GM10248 (cell line): ENCODE measurements around the gene CHD9.
"Not testable (repeated sequence)": the region's sequence is repeated elsewhere in the genome, so short reads cannot be mapped to it uniquely, and the experiment has no call there.

ENCODE experiments used
- CTCF ChIA-PET: fragments of 300-600 bp; sonication (Branson Sonifier 250); formaldehyde crosslinking; extraction: SDS; loops from one replicate; lab custom pipeline; 2021; ENCODE audit warnings: antibody characterized with exemption; lab: Yijun Ruan, JAX
- POLR2A ChIA-PET: fragments of 350-650 bp; sonication (Branson Sonifier 250); formaldehyde crosslinking; extraction: SDS; loops from one replicate; lab custom pipeline; 2020; ENCODE audit warnings: antibody characterized with exemption; lab: Yijun Ruan, JAX
- DNase-seq: peaks from one replicate; pipeline ENCODE4 v3.0.0; 2012; ENCODE audit errors: extremely low spot score
- CTCF ChIP-seq: IDR thresholded peaks from 2 replicates; pipeline ENCODE4 v1.5.1; 2012; ENCODE audit warnings: mild to moderate bottlenecking, low read depth; ENCODE audit errors: extremely low read depth, missing control alignments, control extremely low read depth

Gene CHD9

GRCh38 chr16:53048139-53048915, 6.5 kb upstream of the CHD9 start:
- POLR2A ChIA-PET: no interaction called here
- DNase-seq: no peak
- TF ChIP-seq CTCF: no peak
- CTCF ChIA-PET: interaction anchor here (1.3 kb wide), 1 partner anchor 235 kb away, joined by 4 read pairs; no protein-coding TSS in a partner anchor

GRCh38 chr16:53051255-53051654, 3.5 kb upstream of the CHD9 start:
- CTCF ChIA-PET, DNase-seq, POLR2A ChIA-PET: not testable (repeated sequence)

GRCh38 chr16:53052519-53053501, 2.0 kb upstream of the CHD9 start, which contains the start of gene CHD9NB:
Gene CHD9NB, minus strand, starts transcription at chr16:53052897. Its CDS starts 8,739 bp downstream, at chr16:53044158.
- TF ChIP-seq CTCF: no peak
- POLR2A ChIA-PET: no interaction called here
- no peak for DNase-seq
- CTCF ChIA-PET: interaction anchor here (0.7 to 3.9 kb wide), 4 partner anchors 12 to 247 kb away, joined by 3 to 33 read pairs (median 17); no protein-coding TSS in a partner anchor

GRCh38 chr16:53053967-53054669, 673 bp upstream of the CHD9 start:
- peak; percentile 47 for DNase-seq
- ChIA-PET CTCF (interaction anchor here (1.0 to 5.5 kb wide), 24 partner anchors 9 to 249 kb away, joined by 3 to 36 read pairs (median 5); no protein-coding TSS in a partner anchor), POLR2A (no interaction called here)
- no peak for TF ChIP-seq CTCF

GRCh38 chr16:53055541-53056391, 975 bp downstream of the CHD9 start:
- no peak for DNase-seq
- ChIA-PET CTCF (interaction anchor here (0.7 to 5.5 kb wide), 42 partner anchors 9 to 439 kb away, joined by 3 to 36 read pairs (median 4); no protein-coding TSS in a partner anchor), POLR2A (no interaction called here)
- TF ChIP-seq CTCF: no peak

GRCh38 chr16:53056392-53056881, 1.6 kb downstream of the CHD9 start:
- ChIA-PET POLR2A (interaction anchor here (0.6 kb wide), 1 partner anchor 10 kb away, joined by 3 read pairs; no protein-coding TSS in a partner anchor), CTCF (interaction anchor here (0.9 to 5.5 kb wide), 12 partner anchors 8 to 242 kb away, joined by 3 to 36 read pairs (median 14); no protein-coding TSS in a partner anchor)
- TF ChIP-seq CTCF: no peak
- no peak for DNase-seq
